Astrocyte of the cerebellum (primary cell): Measurements from ENCODE around the gene SHROOM3.

Experiments used
- DNase-seq: peaks from one replicate; pipeline ENCODE4 v3.0.0-alpha.2; 2011; ENCODE audit warnings: low read depth
- H3K4me3 ChIP-seq: 2 replicates; pipeline ENCODE4 v1.5.1; 2011; ENCODE audit warnings: mild to moderate bottlenecking, low read depth, low read length, moderate library complexity
- CTCF ChIP-seq: IDR thresholded peaks from 2 replicates; pipeline ENCODE4 v1.5.1; 2012; ENCODE audit warnings: low read length, low read depth, moderate library complexity, mild to moderate bottlenecking; ENCODE audit errors: missing control alignments
- in situ Hi-C: cut with HindIII; loops from 2 replicates; pipeline ENCODE4 v1.10.0; 2017; ENCODE audit warnings: low sequenced_read_pairs

SHROOM3 gene

GRCh38 chr4:76558396-76559235, 123.6 kb downstream of the SHROOM3 start:
- DNase-seq: no peak
- in situ Hi-C loops: no loop called here
- H3K4me3 ChIP-seq: no peak overlapping the region
- no peak for TF ChIP-seq CTCF

- DNase-seq: no peak
- TF ChIP-seq CTCF: no peak
- in situ Hi-C loops: no loop called here
- no peak overlapping the region for H3K4me3 ChIP-seq
These were observed 124.4 kb downstream of the SHROOM3 start for GRCh38 chr4:76559236-76560071.

- no peak for DNase-seq
- in situ Hi-C loops: no loop called here
- TF ChIP-seq CTCF: no peak
- no peak overlapping the region for H3K4me3 ChIP-seq
These were observed 127.1 kb downstream of the SHROOM3 start for GRCh38 chr4:76562161-76562560.

- in situ Hi-C loops: no loop called here
- TF ChIP-seq CTCF: no peak
- no peak overlapping the region for H3K4me3 ChIP-seq
- DNase-seq: no peak
These were observed 127.9 kb downstream of the SHROOM3 start for GRCh38 chr4:76562836-76563453.

- no peak for DNase-seq
- in situ Hi-C loops: no loop called here
- H3K4me3 ChIP-seq: no peak overlapping the region
- no peak for TF ChIP-seq CTCF
These were observed 128.6 kb downstream of the SHROOM3 start for GRCh38 chr4:76563454-76564122.
